MM.1S (cell line): ENCODE data around the gene ARL15.

Source experiments
- DNase-seq: peaks from one replicate; pipeline ENCODE4 v3.0.0-alpha.2; 2015
- H2AFZ ChIP-seq: fragments of 300-600 bp; sonication (generic); 2 replicates; pipeline ENCODE4 v1.6.0; 2016; ENCODE audit warnings: antibody characterized with exemption, low read length
- H3F3A ChIP-seq: fragments of 300-600 bp; sonication (generic); 2 replicates; pipeline ENCODE4 v1.6.1; 2016; ENCODE audit warnings: mild to moderate bottlenecking, antibody characterized with exemption, low read length, moderate library complexity, mixed read lengths; ENCODE audit not compliant: insufficient read depth
- H3K27ac ChIP-seq: fragments of 300-600 bp; sonication (generic); 2 replicates; pipeline ENCODE4 v1.5.1; 2016; ENCODE audit warnings: mild to moderate bottlenecking, low read length
- H3K27me3 ChIP-seq: fragments of 300-600 bp; sonication (generic); replicated peaks from 2 replicates; pipeline ENCODE4 v1.6.0; 2016; ENCODE audit warnings: low read length; ENCODE audit not compliant: insufficient read depth
- H3K36me3 ChIP-seq: fragments of 300-600 bp; sonication (generic); replicated peaks from 2 replicates; pipeline ENCODE4 v1.6.1; 2016; ENCODE audit warnings: mild to moderate bottlenecking, low read length, mixed read lengths; ENCODE audit not compliant: insufficient read depth
- H3K4me1 ChIP-seq: fragments of 300-600 bp; sonication (generic); 2 replicates; pipeline ENCODE4 v1.6.1; 2016; ENCODE audit warnings: low read length, mixed read lengths
- H3K4me2 ChIP-seq: fragments of 300-600 bp; sonication (generic); 2 replicates; pipeline ENCODE4 v1.6.0; 2016; ENCODE audit warnings: low read depth, low read length
- H3K4me3 ChIP-seq: fragments of 300-600 bp; sonication (generic); 2 replicates; pipeline ENCODE4 v1.5.1; 2016; ENCODE audit warnings: low read length, mixed read lengths
- H3K79me2 ChIP-seq: fragments of 300-600 bp; sonication (generic); 2 replicates; pipeline ENCODE4 v1.6.1; 2016; ENCODE audit warnings: mixed run types, low read length, mixed read lengths
- H3K9ac ChIP-seq: fragments of 300-600 bp; sonication (generic); 2 replicates; pipeline ENCODE4 v1.6.1; 2016; ENCODE audit warnings: low read length, mixed read lengths
- H3K9me2 ChIP-seq: fragments of 300-600 bp; sonication (generic); replicated peaks from 2 replicates; pipeline ENCODE4 v1.6.1; 2016; ENCODE audit warnings: mild to moderate bottlenecking, low read length, mixed read lengths; ENCODE audit not compliant: insufficient read depth
- H3K9me3 ChIP-seq: fragments of 300-600 bp; sonication (generic); replicated peaks from 2 replicates; pipeline ENCODE4 v1.6.1; 2016; ENCODE audit warnings: mild to moderate bottlenecking, low read length, mixed read lengths; ENCODE audit not compliant: insufficient read depth
- H4K20me1 ChIP-seq: fragments of 300-600 bp; sonication (generic); 2 replicates; pipeline ENCODE4 v1.6.1; 2016; ENCODE audit warnings: mild to moderate bottlenecking, low read length, moderate library complexity, mixed read lengths; ENCODE audit not compliant: insufficient read depth
- EZH2 ChIP-seq: fragments of 300-600 bp; sonication (generic); optimal IDR thresholded peaks from 2 replicates; pipeline ENCODE3; 2017; ENCODE audit warnings: low read depth, mild to moderate bottlenecking, antibody characterized with exemption, low read length, mixed read lengths
- EZH2phosphoT487 ChIP-seq: fragments of 300-600 bp; sonication (generic); IDR thresholded peaks from 2 replicates; pipeline ENCODE4 v1.6.1; 2018; ENCODE audit warnings: antibody characterized with exemption, low read length
- TF ChIP-seq, protein P1 (sequence below): fragments of 300-600 bp; sonication (generic); IDR thresholded peaks from 2 replicates; pipeline ENCODE4 v1.5.1; 2016; ENCODE audit warnings: antibody characterized with exemption, low read length, mixed read lengths

The ARL15 gene

DNA sequence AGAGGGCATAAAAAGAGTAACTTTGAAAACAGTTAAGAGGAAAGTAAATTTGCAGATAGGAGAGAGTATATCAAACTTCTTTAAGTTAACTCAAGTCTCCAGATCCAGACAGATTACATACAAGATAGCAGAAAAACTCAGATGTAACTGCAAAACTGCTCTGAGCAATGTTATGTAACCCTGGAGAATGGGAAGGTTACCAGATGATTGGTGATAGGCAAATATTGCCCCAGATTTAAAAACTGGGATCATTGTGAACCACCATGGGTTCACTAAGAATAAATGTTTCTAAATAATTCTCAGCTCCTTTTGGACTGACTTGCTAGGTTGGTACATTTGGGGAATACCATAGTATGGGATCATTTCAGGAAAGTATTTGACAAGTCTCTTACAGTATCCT is 176.5 kb downstream of the ARL15 start:
- Histone ChIP-seq H3K9me2 (no peaks in the 10 kb centered on the region), H3F3A (no peaks in the 10 kb centered on the region), H3K4me2 (no peak overlapping the region), H3K27ac (no peak overlapping the region), H4K20me1 (no peaks in the 10 kb centered on the region), H3K4me3 (no peak overlapping the region), H3K79me2 (no peaks in the 10 kb centered on the region), H3K9ac (no peak overlapping the region), H2AFZ (no peak overlapping the region), H3K9me3 (no peaks in the 10 kb centered on the region), H3K4me1 (no peaks in the 10 kb centered on the region), H3K27me3 (no peaks in the 10 kb centered on the region), H3K36me3 (no peaks in the 10 kb centered on the region)
- no peak for DNase-seq
- TF ChIP-seq EZH2phosphoT487, result no peak
- TF ChIP-seq, protein P1, sequence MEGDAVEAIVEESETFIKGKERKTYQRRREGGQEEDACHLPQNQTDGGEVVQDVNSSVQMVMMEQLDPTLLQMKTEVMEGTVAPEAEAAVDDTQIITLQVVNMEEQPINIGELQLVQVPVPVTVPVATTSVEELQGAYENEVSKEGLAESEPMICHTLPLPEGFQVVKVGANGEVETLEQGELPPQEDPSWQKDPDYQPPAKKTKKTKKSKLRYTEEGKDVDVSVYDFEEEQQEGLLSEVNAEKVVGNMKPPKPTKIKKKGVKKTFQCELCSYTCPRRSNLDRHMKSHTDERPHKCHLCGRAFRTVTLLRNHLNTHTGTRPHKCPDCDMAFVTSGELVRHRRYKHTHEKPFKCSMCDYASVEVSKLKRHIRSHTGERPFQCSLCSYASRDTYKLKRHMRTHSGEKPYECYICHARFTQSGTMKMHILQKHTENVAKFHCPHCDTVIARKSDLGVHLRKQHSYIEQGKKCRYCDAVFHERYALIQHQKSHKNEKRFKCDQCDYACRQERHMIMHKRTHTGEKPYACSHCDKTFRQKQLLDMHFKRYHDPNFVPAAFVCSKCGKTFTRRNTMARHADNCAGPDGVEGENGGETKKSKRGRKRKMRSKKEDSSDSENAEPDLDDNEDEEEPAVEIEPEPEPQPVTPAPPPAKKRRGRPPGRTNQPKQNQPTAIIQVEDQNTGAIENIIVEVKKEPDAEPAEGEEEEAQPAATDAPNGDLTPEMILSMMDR, result no peak
- TF ChIP-seq EZH2, result no peak

DNA sequence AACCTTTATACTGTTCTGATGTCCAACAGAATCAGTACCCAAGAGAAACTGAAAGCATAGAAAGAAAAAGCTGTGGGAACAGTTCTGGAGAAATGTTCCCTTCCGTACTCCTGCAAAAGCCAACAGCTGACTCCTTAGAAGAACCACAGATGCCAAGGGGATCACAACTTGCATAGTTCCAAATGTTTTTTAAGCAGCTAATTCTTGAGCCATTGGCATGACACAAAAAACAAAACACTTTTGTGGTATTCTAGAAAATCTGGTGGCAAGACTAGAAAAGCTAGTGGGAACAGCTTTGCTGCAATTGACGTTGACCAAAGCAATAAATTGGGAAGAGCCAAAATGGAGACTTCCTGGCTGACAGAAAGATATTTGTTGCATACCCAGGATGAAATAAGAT is 189.9 kb downstream of the ARL15 start:
- H3K79me2 ChIP-seq, result no peaks in the 10 kb centered on the region
- H3K4me3 ChIP-seq, result no peak overlapping the region
- H3K4me1 ChIP-seq, result no peaks in the 10 kb centered on the region
- no peak overlapping the region for H2AFZ ChIP-seq
- H3K9me3 ChIP-seq, result no peaks in the 10 kb centered on the region
- H3K9ac ChIP-seq, result no peak overlapping the region
- no peak overlapping the region for H3K4me2 ChIP-seq
- no peak for DNase-seq
- no peaks in the 10 kb centered on the region for H3K27me3 ChIP-seq
- TF ChIP-seq EZH2 (no peak), EZH2phosphoT487 (no peak)
- TF ChIP-seq, protein P1, result no peak
- H3F3A ChIP-seq, result no peaks in the 10 kb centered on the region
- no peaks in the 10 kb centered on the region for H3K36me3 ChIP-seq
- no peak overlapping the region for H3K27ac ChIP-seq
- no peaks in the 10 kb centered on the region for H4K20me1 ChIP-seq
- no peaks in the 10 kb centered on the region for H3K9me2 ChIP-seq

GRCh38 chr5:54117957-54118356 is 192.4 kb downstream of the ARL15 start:
- Histone ChIP-seq H3F3A (no peaks in the 10 kb centered on the region), H3K9ac (no peak overlapping the region), H4K20me1 (no peaks in the 10 kb centered on the region), H2AFZ (no peak overlapping the region), H3K4me2 (no peak overlapping the region), H3K4me1 (no peaks in the 10 kb centered on the region), H3K27ac (no peak overlapping the region), H3K36me3 (no peaks in the 10 kb centered on the region), H3K9me2 (no peaks in the 10 kb centered on the region), H3K9me3 (no peaks in the 10 kb centered on the region), H3K4me3 (no peak overlapping the region), H3K79me2 (no peaks in the 10 kb centered on the region), H3K27me3 (no peaks in the 10 kb centered on the region)
- no peak for DNase-seq
- TF ChIP-seq, protein P1, result no peak
- no peak for TF ChIP-seq EZH2phosphoT487
- TF ChIP-seq EZH2, result no peak
